Endometrial microvascular endothelial cells (primary cell): ENCODE data around the gene C10orf105. TPM values are rescaled to one million over a fixed set of nuclear protein-coding genes. Genes with fewer than 3 reads are reported as not detected.

Experiments used
- in situ Hi-C: cut with HindIII; loops from 2 replicates; pipeline ENCODE4 v1.10.0; 2017; ENCODE audit warnings: low sequenced_read_pairs, low pct_unique_long_range_greater_than_20kb; ENCODE audit errors: inconsistent ontology term
- total RNA-seq: library from RNA; depleted of rRNA; stranded (reverse); fragments of >200 nt; gene quantifications from one replicate; pipeline ENCODE4 v1.2.3, GENCODE V29; 2015; ENCODE audit errors: inconsistent ontology term

C10orf105 gene
- total RNA-seq, 1 donor from 2014 or later = not detected

- in situ Hi-C loops = no loop called here
These were observed 57.7 kb downstream of the C10orf105 start for GRCh38 chr10:71661779-71662336.

Other genes starting within 250 kb of the C10orf105 start
- gene VSIR, start 53.7 kb upstream of the C10orf105 start, total RNA-seq = 30.2 TPM
- gene PSAP, start 131.5 kb upstream of the C10orf105 start, total RNA-seq = 727 TPM
- 6.8 TPM for gene CHST3, start 244.6 kb upstream of the C10orf105 start, total RNA-seq